GM13976 (cell line): ENCODE measurements around the gene FCRLB.

ENCODE experiments used
- DNase-seq: peaks from one replicate; pipeline ENCODE4 v3.0.0; 2012; ENCODE audit warnings: low spot score
- in situ Hi-C: fragments of 300-500 bp; cut with MboI; formaldehyde crosslinking; loops from one replicate; pipeline ENCODE4 v1.12.0; 2022; ENCODE audit warnings: low sequenced_read_pairs, mixed read lengths, inconsistent platforms; ENCODE audit not compliant: unreplicated experiment
- TF ChIP-seq, protein P1 (sequence below): IDR thresholded peaks from 2 replicates; pipeline ENCODE4 v1.5.1; 2012; ENCODE audit warnings: borderline replicate concordance, mild to moderate bottlenecking; ENCODE audit not compliant: insufficient read depth; ENCODE audit errors: extremely low read depth, missing control alignments, control extremely low read depth

FCRLB gene

DNA sequence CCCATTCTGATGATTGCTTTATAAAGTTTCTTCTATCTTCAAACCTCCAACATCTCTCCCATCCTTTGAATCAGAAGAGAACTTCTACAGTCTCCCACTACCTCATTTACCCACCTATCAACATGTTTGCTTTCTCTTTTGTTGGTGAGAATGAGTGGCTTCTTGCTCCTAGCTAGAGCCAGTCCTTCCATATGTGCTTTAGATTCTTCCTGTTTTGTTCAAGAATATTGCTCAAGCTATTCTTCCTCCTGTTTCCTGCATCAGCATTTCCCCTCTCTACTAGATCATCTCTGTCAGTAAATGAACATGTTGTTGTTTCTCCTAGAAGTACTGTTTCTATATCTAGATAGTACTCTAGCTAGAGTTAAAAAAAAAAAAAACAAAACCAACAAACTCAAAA is 51.1 kb downstream of the FCRLB start:
- TF ChIP-seq, protein P1, sequence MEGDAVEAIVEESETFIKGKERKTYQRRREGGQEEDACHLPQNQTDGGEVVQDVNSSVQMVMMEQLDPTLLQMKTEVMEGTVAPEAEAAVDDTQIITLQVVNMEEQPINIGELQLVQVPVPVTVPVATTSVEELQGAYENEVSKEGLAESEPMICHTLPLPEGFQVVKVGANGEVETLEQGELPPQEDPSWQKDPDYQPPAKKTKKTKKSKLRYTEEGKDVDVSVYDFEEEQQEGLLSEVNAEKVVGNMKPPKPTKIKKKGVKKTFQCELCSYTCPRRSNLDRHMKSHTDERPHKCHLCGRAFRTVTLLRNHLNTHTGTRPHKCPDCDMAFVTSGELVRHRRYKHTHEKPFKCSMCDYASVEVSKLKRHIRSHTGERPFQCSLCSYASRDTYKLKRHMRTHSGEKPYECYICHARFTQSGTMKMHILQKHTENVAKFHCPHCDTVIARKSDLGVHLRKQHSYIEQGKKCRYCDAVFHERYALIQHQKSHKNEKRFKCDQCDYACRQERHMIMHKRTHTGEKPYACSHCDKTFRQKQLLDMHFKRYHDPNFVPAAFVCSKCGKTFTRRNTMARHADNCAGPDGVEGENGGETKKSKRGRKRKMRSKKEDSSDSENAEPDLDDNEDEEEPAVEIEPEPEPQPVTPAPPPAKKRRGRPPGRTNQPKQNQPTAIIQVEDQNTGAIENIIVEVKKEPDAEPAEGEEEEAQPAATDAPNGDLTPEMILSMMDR: no peak
- DNase-seq: no peak
- in situ Hi-C loops: no loop called here

DNA sequence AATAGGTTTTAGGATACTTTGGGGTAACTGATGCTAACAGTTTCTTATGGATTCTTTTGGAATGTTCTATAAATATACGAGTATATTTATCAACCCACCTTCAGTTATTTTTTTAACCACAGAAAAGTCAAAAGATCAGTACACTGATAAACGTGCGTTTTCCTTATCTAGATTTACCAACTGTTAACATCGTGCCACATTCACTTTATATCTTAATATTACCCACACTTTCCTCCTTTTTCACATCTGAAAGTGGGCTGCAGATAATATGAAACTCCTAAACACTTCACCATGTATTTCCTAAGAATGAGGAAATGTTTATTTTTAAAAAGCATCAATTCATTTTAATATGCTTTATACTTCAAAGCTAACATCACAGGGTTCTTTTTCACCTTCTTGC is 52.4 kb downstream of the FCRLB start:
- TF ChIP-seq, protein P1: no peak
- in situ Hi-C loops: no loop called here
- no peak for DNase-seq

DNA sequence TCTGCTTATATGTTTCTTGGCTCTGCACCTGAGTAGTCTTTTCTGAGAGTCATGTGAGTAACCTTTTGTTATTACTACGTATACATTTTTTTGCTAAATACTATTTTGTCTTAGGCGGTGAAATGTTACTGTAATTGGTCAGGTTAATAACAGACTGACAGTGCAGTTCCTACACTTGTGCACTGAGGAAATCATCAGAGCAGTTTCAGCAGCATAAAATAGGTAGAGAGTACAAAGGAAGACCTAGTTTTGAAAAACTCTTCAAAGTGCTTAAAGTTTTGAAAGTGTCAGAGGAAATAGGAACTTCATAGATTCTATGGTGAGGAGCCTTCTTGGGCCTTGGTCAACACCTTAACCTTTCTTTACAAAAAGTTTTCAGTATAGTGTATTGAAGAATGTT is 55.9 kb downstream of the FCRLB start:
- no peak for DNase-seq
- in situ Hi-C loops: no loop called here
- TF ChIP-seq, protein P1: no peak
